Measurements from ENCODE around the gene TBC1D22A. TPM values are rescaled to one million over a fixed set of nuclear protein-coding genes. Genes with fewer than 3 reads are reported as not detected.

Gene TBC1D22A
- total and polyA plus RNA-seq, 2 experiments from 2014 or later, result 15.3 to 19.8 TPM

GRCh38 chr22:46963672-46964545 is 201.5 kb downstream of the TBC1D22A start:
- TF ChIP-seq CTCF (IDR thresholded peaks at IDR 0.05; ENCODE audit: poor library complexity) (no peak), EZH2 (IDR thresholded peaks at IDR 0.05; ENCODE audit: borderline replicate concordance) (no peak), EZH2phosphoT487 (IDR thresholded peaks at IDR 0.05; ENCODE audit: low read depth, severe bottlenecking, unreplicated experiment) (no peak)
- Histone ChIP-seq H3K4me2 (no peak overlapping the region), H2AFZ (no peak overlapping the region), H4K20me1 (ENCODE audit: insufficient read depth, poor library complexity, severe bottlenecking) (no peaks in the 10 kb centered on the region), H3K9me3 (ENCODE audit: low read depth) (no peaks in the 10 kb centered on the region), H3K36me3 (replicated peaks; ENCODE audit: insufficient read depth, low read depth) (no peaks in the 10 kb centered on the region), H3K4me1 (ENCODE audit: insufficient read depth) (no peaks in the 10 kb centered on the region), H3K27me3 (no peaks in the 10 kb centered on the region), H3K4me3 (no peak overlapping the region), H3K27ac (no peak overlapping the region), H3K79me2 (no peaks in the 10 kb centered on the region), H3K9me2 (replicated peaks; ENCODE audit: insufficient read depth) (no peaks in the 10 kb centered on the region)
- 95% methylated on average over 16 of the region's 16 CpGs for WGBS (ENCODE audit: low lambda C conversion rate, missing lambda C conversion rate)
- no peak for DNase-seq (ENCODE audit: low spot score)

GRCh38 chr22:46964773-46965550 is 202.5 kb downstream of the TBC1D22A start:
- no peak for DNase-seq (ENCODE audit: low spot score)
- no peaks in the 10 kb centered on the region for H3K9me3 ChIP-seq (ENCODE audit: low read depth)
- H3K79me2 ChIP-seq, result no peaks in the 10 kb centered on the region
- no peak overlapping the region for H2AFZ ChIP-seq
- WGBS (ENCODE audit: low lambda C conversion rate, missing lambda C conversion rate), result 80% methylated on average over 31 of the region's 31 CpGs
- no peaks in the 10 kb centered on the region for H3K36me3 ChIP-seq (replicated peaks; ENCODE audit: insufficient read depth, low read depth)
- no peak overlapping the region for H3K4me2 ChIP-seq
- no peaks in the 10 kb centered on the region for H3K9me2 ChIP-seq (replicated peaks; ENCODE audit: insufficient read depth)
- H3K27me3 ChIP-seq, result no peaks in the 10 kb centered on the region
- H4K20me1 ChIP-seq (ENCODE audit: insufficient read depth, poor library complexity, severe bottlenecking), result no peaks in the 10 kb centered on the region
- H3K4me1 ChIP-seq (ENCODE audit: insufficient read depth), result no peaks in the 10 kb centered on the region
- no peak overlapping the region for H3K27ac ChIP-seq
- TF ChIP-seq EZH2 (IDR thresholded peaks at IDR 0.05; ENCODE audit: borderline replicate concordance), result no peak
- TF ChIP-seq CTCF (IDR thresholded peaks at IDR 0.05; ENCODE audit: poor library complexity), result no peak
- TF ChIP-seq EZH2phosphoT487 (IDR thresholded peaks at IDR 0.05; ENCODE audit: low read depth, severe bottlenecking, unreplicated experiment), result no peak
- no peak overlapping the region for H3K4me3 ChIP-seq

- Histone ChIP-seq H3K4me3 (no peak overlapping the region), H2AFZ (no peak overlapping the region), H3K79me2 (no peaks in the 10 kb centered on the region), H3K27ac (no peak overlapping the region), H3K27me3 (no peaks in the 10 kb centered on the region), H3K9me2 (replicated peaks; ENCODE audit: insufficient read depth) (no peaks in the 10 kb centered on the region), H3K4me1 (ENCODE audit: insufficient read depth) (no peaks in the 10 kb centered on the region), H3K9me3 (ENCODE audit: low read depth) (no peaks in the 10 kb centered on the region), H3K4me2 (no peak overlapping the region), H4K20me1 (ENCODE audit: insufficient read depth, poor library complexity, severe bottlenecking) (no peaks in the 10 kb centered on the region), H3K36me3 (replicated peaks; ENCODE audit: insufficient read depth, low read depth) (no peaks in the 10 kb centered on the region)
- WGBS (ENCODE audit: low lambda C conversion rate, missing lambda C conversion rate), result 96% methylated on average over 32 of the region's 33 CpGs
- DNase-seq (ENCODE audit: low spot score), result no peak
- TF ChIP-seq EZH2phosphoT487 (IDR thresholded peaks at IDR 0.05; ENCODE audit: low read depth, severe bottlenecking, unreplicated experiment) (no peak), CTCF (IDR thresholded peaks at IDR 0.05; ENCODE audit: poor library complexity) (no peak), EZH2 (IDR thresholded peaks at IDR 0.05; ENCODE audit: borderline replicate concordance) (no peak)
Observed at GRCh38 chr22:46965555-46966494, 203.4 kb downstream of the TBC1D22A start.
